ENCODE data around the gene HOXA4. TPM values are rescaled to one million over a fixed set of nuclear protein-coding genes. Genes with fewer than 3 reads are reported as not detected.

Gene HOXA4
- total RNA-seq, 2 donors from 2014 or later = 0.97 to 1.0 TPM

- peak; percentile 72 for DNase-seq
- intact Hi-C loops (cut with DNase I) = no loop called here
- ATAC-seq = peak; percentile 78 to 82
These were observed 20.2 kb upstream of the HOXA4 start for GRCh38 chr7:27150568-27151340.

- no peak for ATAC-seq
- DNase-seq = no peak
- intact Hi-C loops (cut with DNase I) = no loop called here
These were observed 19.4 kb upstream of the HOXA4 start for GRCh38 chr7:27149842-27150567.

GRCh38 chr7:27148756-27149641 lies 18.4 kb upstream of the HOXA4 start:
- intact Hi-C loops (cut with DNase I) = no loop called here
- DNase-seq (no peak), ATAC-seq (no peak)

DNA sequence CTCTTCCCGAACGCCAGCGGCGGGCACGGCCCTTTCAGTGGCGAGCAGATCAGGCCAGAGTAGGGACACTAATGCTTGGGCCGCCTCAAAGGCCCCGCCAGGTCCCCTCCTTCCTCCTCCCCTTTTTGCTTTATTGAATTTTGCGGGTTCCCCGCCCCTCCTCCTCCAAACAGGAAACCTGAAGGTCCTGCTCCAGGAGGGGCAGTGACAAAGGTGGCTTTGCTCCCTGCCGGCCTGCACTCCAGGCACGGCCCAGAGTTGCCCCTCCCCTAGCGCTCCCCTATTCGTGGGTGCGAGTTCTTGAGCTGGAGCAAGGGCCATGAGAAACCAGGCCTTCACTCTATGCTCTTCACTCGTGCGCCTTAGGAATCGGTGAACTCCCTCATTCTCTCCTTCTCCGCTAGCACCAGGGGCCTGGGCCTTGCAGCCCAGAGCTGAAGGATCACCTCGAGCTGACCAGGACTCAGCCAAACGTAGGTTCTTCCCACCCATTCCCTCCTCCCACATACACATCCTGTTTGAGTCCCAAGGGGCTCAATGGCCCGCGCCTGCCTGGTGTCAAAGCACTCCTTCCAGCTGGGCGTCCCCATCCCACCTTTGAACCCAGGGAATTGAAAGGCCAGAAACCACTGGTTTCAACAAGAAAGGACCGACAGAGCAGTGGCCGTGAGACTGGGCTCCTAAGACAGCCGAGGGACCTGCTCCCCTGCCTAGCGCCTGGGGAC lies 17.6 kb upstream of the HOXA4 start:
- DNase-seq (no peak), ATAC-seq (no peak)
- intact Hi-C loops (cut with DNase I) = no loop called here

- no peak for ATAC-seq
- no peak for DNase-seq
- intact Hi-C loops (cut with DNase I) = no loop called here
These were observed 16.9 kb upstream of the HOXA4 start, which contains the start of gene HOXA6 for GRCh38 chr7:27147199-27148030. TSS of gene HOXA6 (minus strand) at chr7:27147774. CDS start at chr7:27147749, 25 bp downstream.

DNA sequence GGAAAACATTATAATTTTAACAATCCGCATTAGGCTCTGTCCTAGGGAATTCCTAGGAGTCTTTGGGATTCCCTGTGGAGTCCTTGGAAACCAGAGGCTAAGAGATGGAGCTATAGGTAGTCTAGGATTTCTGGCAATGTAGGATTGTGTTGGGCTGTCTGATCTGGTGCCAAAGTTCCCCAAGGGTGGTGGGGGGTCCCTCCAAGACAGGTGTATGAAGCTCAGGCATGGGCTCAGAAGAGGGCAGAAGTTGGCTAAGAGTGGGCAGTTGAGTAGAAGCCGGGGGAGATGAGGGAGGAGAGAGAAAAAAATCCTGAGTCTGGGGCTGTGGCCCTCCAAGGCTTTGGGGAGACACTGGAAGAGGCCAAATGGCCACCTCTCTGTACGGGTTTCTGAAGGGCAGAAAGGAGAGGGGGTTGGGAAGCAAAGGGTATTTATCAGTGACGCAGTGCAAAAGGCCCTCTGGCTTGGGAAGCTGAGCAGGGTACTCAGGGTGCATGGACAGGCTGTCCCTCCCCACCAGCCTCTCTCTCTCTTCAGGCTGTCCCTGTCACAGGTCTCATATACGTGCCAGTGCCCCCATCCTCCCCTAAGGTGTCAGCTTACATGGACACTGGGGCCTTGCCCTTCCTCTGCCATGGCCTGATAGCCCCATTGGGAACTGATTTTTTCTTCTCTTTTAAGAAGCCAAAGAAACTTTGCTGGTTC lies 16.1 kb upstream of the HOXA4 start:
- intact Hi-C loops (cut with DNase I) = no loop called here
- DNase-seq = no peak
- no peak for ATAC-seq

DNA sequence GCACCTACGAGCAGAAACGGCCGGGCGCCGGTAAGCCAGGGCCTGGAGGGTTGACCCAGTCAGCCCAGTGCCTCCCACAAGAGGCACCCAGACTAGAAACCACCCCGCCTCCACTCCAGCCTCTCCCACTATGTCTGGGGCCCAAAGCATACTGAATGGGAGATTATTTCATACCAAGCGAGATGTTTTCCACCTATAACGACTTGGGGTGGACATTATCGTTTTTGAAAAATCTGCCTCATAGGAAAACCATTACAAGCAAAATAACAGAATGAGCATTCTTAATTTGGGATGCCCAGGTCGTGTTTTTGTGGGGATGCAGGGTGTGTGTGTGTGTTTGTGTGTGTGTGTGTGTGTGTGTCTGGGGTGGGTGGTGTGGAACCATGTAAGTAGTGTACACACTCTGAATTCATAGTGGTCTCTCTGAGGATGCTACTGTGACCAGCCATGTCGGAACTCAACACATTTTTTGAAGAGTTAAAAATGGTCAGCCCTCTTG lies 15.4 kb upstream of the HOXA4 start:
- DNase-seq (no peak), ATAC-seq (no peak)
- intact Hi-C loops (cut with DNase I) = no loop called here

GRCh38 chr7:27145165-27145913 lies 14.8 kb upstream of the HOXA4 start:
- DNase-seq = no peak
- ATAC-seq = no peak
- intact Hi-C loops (cut with DNase I) = no loop called here

DNA sequence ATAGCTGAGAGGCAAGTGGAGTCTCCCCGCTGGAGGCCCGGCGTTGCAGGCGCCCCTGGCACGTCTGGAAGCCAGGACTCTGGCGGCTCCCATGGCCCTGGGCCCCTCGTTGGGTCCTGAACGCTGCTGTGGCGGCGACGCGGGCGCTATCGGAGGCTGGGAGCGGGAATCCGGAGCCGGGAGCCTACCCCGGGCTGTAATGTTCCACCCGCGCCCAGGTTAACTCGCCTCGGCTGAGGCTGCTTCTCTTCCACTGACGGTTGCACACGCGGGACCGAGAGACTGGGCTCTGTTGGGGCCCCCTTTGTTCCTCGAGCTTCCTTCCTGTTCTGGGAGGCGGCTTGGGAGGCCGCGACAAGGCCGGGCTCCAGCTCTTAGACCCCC lies 14.2 kb upstream of the HOXA4 start:
- no peak for ATAC-seq
- DNase-seq = no peak
- intact Hi-C loops (cut with DNase I) = no loop called here

DNA sequence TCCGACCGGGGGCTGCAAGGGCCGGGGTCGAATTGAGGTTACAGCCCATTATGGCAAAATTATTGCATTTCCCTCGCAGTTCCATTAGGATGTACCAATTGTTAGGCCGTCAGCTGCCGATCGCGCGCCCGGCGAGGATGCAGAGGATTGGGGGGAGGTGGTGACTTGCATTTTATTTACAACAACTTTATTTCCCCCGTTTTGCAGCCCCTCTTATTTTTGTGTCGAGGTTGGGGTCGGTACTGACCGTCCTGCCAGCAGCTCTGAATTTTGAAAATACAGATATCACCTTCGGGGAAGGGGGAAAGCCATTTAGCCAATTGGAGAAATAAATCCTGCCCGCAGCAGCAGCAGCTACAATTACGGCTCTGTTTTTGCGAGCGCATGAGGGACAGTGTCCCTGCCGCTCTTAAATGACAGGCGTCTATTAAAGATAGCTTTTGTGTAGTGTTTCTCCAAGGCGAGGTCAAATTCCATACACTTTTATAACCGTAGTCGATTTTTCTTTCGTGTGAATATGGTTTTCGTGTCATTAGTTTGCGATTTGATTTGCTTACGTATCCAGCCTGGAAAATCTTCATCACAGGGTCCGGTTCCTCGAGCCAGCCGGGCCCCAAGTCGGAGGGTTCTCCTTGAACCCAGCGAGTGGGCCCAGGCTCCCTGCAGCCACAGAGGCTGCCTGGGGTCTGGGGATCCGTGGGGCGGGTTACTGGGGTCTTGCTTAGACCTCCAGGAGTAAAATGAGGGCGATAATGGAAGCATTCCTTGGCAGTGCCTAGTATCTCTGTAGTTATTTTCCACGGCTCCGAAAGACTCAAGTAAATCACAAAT lies 13.6 kb upstream of the HOXA4 start:
- intact Hi-C loops (cut with DNase I) = no loop called here
- no peak for DNase-seq
- ATAC-seq = no peak

DNA sequence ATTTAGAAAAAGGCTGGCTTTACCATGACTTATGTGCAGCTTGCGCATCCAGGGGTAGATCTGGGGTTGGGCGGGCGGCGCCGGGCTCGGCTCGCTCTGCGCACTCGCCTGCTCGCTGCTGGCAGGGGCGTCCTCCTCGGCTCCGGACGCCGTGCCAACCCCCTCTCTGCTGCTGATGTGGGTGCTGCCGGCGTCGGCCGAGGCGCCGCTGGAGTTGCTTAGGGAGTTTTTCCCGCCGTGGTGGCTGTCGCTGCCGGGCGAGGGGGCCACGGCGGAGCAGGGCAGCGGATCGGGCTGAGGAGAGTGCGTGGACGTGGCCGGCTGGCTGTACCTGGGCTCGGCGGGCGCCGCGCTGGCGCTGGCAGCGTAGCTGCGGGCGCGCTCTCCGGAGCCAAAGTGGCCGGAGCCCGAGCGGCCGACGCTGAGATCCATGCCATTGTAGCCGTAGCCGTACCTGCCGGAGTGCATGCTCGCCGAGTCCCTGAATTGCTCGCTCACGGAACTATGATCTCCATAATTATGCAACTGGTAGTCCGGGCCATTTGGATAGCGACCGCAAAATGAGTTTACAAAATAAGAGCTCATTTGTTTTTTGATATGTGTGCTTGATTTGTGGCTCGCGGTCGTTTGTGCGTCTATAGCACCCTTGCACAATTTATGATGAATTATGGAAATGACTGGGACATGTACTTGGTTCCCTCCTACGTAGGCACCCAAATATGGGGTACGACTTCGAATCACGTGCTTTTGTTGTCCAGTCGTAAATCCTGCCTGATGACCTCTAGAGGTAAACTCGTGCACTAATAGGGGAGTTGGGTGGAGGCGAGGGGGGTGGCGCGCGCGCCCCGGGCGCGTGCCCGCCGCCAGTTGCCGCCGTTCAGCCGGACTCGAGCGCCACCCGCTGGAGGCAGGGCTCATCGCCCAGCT lies 12.7 kb upstream of the HOXA4 start, which contains the start of gene HOXA5:
TSS of gene HOXA5 (minus strand) at position 659 of the 927 bp plus-strand sequence. CDS start at position 585, 74 bp downstream.
- intact Hi-C loops (cut with DNase I) = no loop called here
- peak; percentile 54 to 70 for ATAC-seq
- DNase-seq = no peak

DNA sequence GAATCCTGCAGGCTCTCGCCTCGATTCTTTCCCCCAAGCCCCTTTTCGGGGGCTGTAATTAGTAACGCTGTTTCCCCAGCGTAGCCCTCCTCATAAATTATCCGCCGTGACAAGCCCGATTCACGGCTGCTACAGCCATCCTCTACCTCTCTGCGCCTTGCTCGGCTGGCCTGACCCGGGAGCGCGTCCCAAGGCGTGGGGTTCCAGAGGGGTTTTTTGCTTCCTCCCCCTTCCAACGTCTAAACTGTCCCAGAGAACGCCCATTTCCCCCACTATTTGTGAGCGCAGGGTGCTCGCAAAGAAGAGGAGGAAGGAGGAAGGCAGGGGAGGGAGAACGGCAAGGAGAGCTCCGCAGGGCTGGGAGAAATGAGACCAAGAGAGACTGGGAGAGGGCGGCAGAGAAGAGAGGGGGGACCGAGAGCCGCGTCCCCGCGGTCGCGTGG lies 12.0 kb upstream of the HOXA4 start:
- ATAC-seq (no peak), DNase-seq (no peak)
- intact Hi-C loops (cut with DNase I) = no loop called here

DNA sequence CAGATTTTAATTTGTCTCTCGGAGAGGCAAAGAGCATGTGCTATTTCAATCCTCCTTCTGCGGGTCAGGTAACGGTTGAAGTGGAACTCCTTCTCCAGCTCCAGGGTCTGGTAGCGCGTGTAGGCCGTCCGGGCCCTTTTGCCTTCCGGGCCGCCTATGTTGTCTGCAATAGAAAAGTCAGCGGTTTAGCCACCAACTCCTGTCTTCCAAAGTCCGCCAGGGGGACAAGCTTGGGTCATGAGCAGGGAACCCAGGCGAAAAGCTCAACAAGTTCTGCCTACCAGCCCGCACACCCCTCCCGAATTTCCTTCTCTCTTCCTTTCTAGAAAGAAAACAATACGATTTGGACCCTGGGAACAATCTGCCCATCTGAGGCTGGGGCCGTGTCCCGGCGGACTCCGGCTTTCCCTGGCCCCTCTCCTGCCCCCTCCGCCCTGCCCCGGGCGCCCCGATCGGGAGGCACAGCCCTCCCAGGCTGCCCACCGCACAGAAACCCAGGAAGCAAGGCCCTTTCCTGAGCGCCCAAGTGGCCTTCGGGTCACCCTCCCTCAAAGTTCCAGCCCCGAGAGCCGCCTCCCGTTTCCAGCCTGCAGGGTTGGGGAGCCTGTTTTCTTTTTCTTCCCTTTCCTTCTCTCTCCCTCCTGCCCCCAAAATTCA lies 11.5 kb upstream of the HOXA4 start:
- ATAC-seq = no peak
- no peak for DNase-seq
- intact Hi-C loops (cut with DNase I) = no loop called here

Measured in left cardiac atrium (tissue), 4 donors.